Vagina (tissue), 2 donors: ENCODE results near the gene NFAT5.
A peak's percentile ranks its signal among the peaks of the same experiment; 100 is the strongest.

ENCODE experiments used
- CTCF ChIP-seq, 3 experiments: fragments of 450-650 bp in 2 of 3; fragments of 200-600 bp in 1 of 3; sonication (generic) in 1 of 3; IDR thresholded peaks; one replicate each; pipeline ENCODE4 v1.5.1; 2017 to 2019; ENCODE audit warnings: antibody characterized with exemption in 3 of 3, mild to moderate bottlenecking in 2 of 3, moderate library complexity in 2 of 3
- POLR2A ChIP-seq, 2 donors: fragments of 450-650 bp; IDR thresholded peaks; one replicate each; pipeline ENCODE4 v1.6.1; 2017; ENCODE audit warnings: antibody characterized with exemption in 2 of 2, mild to moderate bottlenecking in 2 of 2, moderate library complexity in 2 of 2
- POLR2AphosphoS5 ChIP-seq, 2 donors: sonication (generic); formaldehyde crosslinking; IDR thresholded peaks; one replicate each; pipeline ENCODE4 v1.9.0; 2017; ENCODE audit warnings: antibody characterized with exemption in 2 of 2, mild to moderate bottlenecking in 2 of 2, low read depth in 1 of 2; ENCODE audit not compliant: insufficient read depth in 1 of 2

- TF ChIP-seq CTCF (IDR thresholded peaks at IDR 0.05) (no peak), POLR2A (IDR thresholded peaks at IDR 0.05) (no peak), POLR2AphosphoS5 (IDR thresholded peaks at IDR 0.05; ENCODE audit: insufficient read depth in 1 of 2, low read depth in 1 of 2) (peak in 1 of 2 donors; percentile 26)
These were observed 145.5 kb downstream of the NFAT5 start for GRCh38 chr16:69711115-69711740.
